Measurements from ENCODE around the gene GPR157.
"Not testable (repeated sequence)": the region's sequence is repeated elsewhere in the genome, so short reads cannot be mapped to it uniquely, and the experiment has no call there.

Gene GPR157

DNA sequence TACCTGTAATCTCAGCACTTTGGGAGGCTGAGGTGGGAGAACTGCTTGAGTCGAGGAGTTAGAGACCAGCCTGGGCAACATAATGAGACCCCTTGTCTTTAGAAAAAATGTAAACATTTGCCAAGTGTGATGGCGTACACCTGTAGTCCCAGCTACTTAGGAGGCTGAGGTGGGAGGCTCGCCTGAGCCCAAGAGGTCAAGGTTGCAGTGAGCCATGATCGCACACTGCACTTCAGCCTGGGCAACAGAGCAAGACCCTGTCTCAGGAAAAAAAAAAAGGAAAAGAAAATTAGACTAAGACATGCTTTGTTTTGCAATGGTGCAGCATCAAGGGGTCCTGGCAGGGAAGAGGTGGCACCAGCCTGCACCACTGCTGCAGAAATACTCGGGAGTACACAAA lies 16.8 kb upstream of the GPR157 start:
- no peak for DNase-seq

DNA sequence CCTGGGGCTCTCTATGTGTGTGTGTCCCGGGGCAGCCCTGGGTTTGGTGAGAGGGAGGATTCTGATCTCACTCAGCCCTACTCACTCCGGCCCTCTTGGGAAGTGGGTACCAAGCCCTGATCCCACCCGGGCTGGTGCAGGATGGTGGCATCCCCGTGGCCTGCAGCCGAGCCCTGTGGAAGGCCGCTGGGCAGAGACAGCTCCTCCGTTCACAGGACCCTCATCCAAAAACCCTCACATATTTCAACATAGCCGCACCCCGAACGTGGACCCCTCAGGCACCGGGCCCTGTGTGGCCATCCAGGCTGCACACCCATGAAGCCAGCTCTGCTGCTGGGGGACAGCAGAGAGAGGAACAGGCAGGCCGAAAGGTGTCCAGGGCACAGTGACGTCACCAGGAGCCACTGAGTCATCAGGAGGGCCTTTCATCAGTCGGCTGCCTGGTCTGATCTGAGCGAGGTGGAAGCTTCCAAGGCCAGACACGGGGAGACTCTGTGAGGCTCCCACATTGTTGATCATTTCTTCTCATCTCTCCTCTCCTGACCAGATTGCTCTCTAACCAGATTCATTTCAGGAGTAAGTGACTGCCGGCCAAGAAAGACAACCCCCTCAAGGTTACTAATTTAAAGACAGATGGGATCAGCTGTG lies 16.2 kb upstream of the GPR157 start:
- peak; percentile 20 for DNase-seq

- DNase-seq, result not testable (repeated sequence)
These were observed 15.6 kb upstream of the GPR157 start for GRCh38 chr1:9144494-9144893.

- no peak for DNase-seq
These were observed 14.3 kb upstream of the GPR157 start for GRCh38 chr1:9143250-9143649.

- no peak for DNase-seq
These were observed 11.0 kb upstream of the GPR157 start for GRCh38 chr1:9139930-9140329.

DNA sequence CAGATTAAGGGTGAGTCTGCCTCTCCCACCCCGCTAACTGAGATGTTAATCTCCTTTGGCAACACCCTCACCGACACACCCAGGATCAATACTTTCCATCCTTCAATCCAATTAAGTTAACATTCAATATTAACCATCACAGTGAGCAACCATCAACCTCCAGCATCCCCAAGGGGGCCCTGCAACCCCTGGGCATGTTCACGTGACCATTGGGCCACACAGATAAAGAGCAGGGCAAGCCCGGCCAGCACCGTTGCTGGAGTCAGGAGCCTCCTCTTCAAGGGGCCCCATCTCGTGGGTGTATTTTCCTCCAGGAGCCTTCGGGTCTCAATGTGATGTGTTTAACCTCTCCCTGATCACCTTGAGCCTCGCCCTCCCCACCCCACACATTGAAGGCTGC lies 8.0 kb upstream of the GPR157 start:
- no peak for DNase-seq

DNA sequence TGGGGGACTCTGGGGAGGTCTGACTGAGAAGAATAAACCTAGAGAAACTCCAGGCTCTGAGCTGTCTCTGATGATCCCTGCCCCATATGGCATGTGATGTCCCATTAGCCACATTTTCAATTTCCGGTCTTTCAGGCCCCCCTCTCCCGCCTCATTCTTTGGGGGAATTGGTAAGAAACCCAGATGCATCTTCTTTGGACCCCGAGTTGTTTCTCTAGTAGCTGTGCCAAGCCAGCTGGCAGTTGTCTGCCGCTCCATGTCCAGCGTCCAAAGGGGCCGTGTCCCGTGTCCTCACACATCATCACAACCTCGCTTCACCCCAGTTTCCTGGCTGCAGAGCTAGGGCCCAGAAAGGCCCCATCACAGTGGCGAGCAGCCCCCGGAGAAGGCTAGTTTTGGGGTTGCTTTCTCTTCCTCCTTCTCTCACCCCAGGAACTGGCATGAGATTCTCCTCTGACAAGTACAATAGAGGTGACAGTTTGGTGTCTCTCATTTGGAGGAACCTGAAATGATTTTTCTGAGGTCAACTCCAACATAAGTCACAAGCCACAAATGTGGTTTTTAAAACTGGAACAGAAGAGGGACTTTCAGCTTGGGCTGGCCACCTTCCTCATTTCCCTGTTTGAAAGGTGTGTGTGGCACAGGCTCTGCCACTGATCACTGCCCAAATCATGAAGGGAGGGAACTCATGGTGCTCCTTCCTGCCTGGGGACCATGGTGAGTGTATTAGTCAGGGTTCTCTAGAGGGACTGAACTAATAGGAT lies 6.4 kb upstream of the GPR157 start:
- no peak for DNase-seq

DNA sequence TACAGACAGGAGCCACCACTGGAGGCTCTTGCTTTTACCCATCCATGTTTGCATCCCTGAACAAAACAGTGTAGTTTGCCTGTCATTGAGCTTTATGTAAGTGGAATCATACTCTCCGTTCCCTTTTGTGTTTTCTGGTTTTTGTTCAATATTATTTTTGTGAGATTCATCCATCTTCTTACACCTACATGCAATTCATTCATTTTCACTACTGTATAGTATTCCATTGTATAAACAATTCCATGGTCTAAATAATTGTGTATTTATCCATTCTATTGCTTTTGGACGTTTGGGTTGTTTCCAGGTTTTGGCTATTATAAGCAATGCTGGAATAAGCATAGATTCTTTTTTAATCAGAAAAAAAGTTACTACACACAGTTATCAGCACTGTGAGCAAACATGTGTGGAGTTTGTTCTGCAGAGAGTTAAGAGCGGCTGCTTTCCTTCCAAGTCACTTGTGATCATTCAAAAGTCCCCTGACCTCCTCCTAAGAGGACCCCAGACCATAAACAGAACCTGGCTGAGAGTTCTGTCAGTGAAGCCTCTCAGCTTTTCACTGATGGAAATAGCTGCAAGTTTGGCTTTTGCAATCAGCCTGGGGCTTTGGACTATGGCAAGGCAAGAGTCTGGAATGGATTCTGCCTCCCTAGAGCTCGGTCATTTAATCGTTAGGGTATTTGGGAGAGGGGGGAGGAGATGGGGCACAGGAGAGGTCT lies 5.1 kb upstream of the GPR157 start:
- no peak for DNase-seq

GRCh38 chr1:9129266-9130041 lies 552 bp upstream of the GPR157 start:
- DNase-seq, result peak; percentile 87

GRCh38 chr1:9128166-9128519 lies 759 bp downstream of the GPR157 start:
- peak; percentile 8 for DNase-seq

GRCh38 chr1:9127395-9128165 lies 1.3 kb downstream of the GPR157 start:
- DNase-seq, result no peak

- no peak for DNase-seq
These were observed 2.4 kb downstream of the GPR157 start for GRCh38 chr1:9126511-9126910.

DNA sequence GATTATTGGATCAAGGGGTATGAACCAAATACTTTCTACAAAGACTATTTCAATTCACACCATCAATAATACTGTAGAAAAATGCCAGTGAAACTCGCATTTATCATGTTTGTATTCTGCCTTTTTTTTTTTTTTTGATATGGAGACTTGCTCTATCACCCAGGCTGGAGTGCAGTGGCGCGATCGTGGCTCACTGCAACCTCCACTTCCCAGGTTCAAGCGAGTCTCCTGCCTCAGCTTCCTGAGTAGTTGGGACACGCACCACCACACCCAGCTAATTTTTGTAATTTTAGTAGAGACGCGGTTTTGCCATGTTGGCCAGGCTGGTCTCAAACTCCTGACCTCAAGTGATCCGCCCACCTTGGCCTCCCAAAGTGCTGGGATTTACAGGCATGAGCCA lies 3.1 kb downstream of the GPR157 start:
- DNase-seq, result not testable (repeated sequence)

DNA sequence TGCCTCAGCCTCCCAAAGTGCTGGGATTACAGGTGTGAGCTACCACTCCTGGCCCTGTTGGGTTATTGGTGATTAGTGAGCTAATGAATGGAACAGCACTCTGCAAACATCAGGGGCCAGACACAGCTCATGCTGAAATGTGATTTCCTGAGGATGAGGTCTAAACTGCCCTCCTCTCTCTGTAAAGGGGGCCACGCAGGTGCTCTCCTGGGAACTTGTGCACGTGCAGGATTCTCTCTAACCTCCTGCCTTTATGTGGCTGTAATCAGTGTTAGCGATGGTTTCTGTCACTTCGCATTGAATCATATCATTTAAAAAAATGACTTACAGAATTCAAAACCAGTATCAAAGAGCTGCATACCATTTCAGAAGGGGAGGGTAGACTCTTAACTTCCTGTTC lies 3.6 kb downstream of the GPR157 start:
- DNase-seq, result no peak

- DNase-seq, result not testable (repeated sequence)
These were observed 4.5 kb downstream of the GPR157 start for GRCh38 chr1:9124389-9124788.

- DNase-seq, result not testable (repeated sequence)
These were observed 5.2 kb downstream of the GPR157 start for GRCh38 chr1:9123665-9124064.

DNA sequence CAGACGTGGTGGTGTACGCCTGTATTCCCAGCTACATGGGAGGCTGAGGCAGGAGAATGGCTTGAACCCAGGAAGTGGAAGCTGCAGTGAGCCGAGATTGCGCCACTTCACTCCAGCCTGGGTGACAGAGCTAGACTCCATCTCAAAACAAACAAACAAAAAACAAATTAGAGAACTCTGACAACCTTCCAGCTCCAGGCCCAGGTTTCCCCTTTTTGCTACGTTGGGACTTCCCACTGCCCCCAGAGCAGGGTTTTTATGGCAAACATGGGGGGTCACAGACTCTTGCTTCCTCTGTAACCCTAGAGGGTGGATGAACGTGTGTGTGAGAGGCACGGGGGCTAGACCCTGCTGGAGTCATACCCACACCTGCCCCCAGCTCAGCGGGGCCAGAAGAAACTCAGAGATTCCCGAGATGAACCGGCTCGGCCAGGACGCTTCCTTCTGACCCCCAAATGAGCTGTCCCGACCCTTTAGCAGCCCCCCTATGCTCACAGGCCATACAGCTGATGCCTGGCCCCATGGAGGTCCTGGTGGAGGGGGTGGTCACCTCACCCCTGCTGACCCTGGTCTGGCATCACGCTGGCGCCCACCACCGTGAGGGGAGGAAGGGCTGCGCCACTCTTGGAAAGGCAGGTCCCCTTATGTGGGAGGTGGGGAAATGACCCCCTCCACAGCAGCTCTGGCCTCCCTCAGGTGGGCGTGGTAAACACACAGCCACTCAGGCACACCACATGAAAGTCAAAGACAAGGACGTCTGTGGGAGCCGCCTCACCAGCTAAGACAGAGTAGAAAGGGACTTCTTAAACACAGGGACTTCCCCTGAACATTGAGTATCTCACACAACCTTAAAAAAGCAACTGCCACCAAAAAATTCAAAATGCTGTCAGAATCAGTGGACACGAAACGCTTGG lies 7.1 kb downstream of the GPR157 start:
- peak; percentile 53 for DNase-seq

DNA sequence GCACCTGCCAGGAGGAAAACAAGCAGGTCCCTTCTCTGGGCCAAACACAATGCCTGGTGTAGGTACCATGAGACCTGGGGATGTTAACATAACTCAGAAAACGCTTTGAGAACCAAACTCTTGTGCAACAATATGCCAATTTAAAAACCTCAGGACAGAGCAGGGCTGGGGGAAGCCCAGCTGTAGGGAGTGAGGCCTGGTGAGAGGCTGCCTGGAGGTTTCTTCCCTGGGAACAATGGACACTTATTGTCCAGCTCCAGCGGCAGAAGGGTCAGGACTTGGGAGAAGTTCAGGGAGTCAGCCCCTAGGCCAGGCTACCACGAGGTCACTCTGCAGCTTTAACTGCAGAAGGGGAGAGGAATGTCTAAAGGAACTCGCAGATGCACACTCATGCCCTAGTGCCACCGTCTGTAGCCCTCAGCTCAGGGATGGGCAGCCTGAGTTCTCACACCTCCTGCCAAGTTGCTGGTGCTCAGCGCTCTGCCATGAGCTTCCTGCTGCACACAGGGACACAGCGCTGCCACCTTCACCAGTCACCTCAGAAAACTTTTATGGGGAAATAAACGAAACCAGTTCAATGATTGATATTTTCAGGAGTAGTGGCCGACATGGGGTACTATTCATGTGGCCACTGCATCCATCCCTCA lies 8.5 kb downstream of the GPR157 start:
- DNase-seq, result no peak

GRCh38 chr1:9119745-9120144 lies 9.2 kb downstream of the GPR157 start:
- DNase-seq, result no peak

- DNase-seq, result no peak
These were observed 10.7 kb downstream of the GPR157 start for GRCh38 chr1:9118186-9118585.

Data from stimulated activated CD4-positive, alpha-beta T cell treated with anti-CD3 and anti-CD28 coated beads, Interleukin-15, amount 100 ng/mL, for 24 hours (primary cell).